Neural progenitor cell (in vitro differentiated cells): Measurements from ENCODE around the gene HCAR3. TPM values are rescaled to one million over a fixed set of nuclear protein-coding genes. Genes with fewer than 3 reads are reported as not detected.

ENCODE experiments used
- DNase-seq: peaks from one replicate; pipeline ENCODE4 v3.0.0-alpha.2; 2016; ENCODE audit warnings: low spot score
- H2AFZ ChIP-seq: fragments of 200-600 bp; sonication (generic); replicated peaks from 2 replicates; pipeline ENCODE4 v1.6.1; 2016; ENCODE audit warnings: antibody characterized with exemption
- H3F3A ChIP-seq: fragments of 200-600 bp; sonication (generic); 2 replicates; pipeline ENCODE4 v1.6.1; 2016; ENCODE audit warnings: antibody characterized with exemption, low read depth
- H3K27ac ChIP-seq: fragments of 200-600 bp; sonication (generic); 2 replicates; pipeline ENCODE4 v1.5.1; 2016; ENCODE audit warnings: mild to moderate bottlenecking
- H3K27me3 ChIP-seq: fragments of 200-600 bp; sonication (generic); 2 replicates; pipeline ENCODE4 v1.6.1; 2016; ENCODE audit warnings: mild to moderate bottlenecking, moderate library complexity
- H3K36me3 ChIP-seq: fragments of 200-600 bp; sonication (generic); 2 replicates; pipeline ENCODE4 v1.5.1; 2016
- H3K4me1 ChIP-seq: fragments of 200-600 bp; sonication (generic); 2 replicates; pipeline ENCODE4 v1.6.1; 2016; ENCODE audit warnings: mixed run types
- H3K4me2 ChIP-seq: fragments of 200-600 bp; sonication (generic); 2 replicates; pipeline ENCODE4 v1.6.1; 2016
- H3K4me3 ChIP-seq: fragments of 200-600 bp; sonication (generic); 2 replicates; pipeline ENCODE4 v1.5.1; 2016
- H3K79me2 ChIP-seq: fragments of 200-600 bp; sonication (generic); 2 replicates; pipeline ENCODE4 v1.6.1; 2016; ENCODE audit warnings: low read depth
- H3K9ac ChIP-seq: fragments of 200-600 bp; sonication (generic); 2 replicates; pipeline ENCODE4 v1.6.1; 2016
- H3K9me3 ChIP-seq: fragments of 200-600 bp; sonication (generic); 2 replicates; pipeline ENCODE4 v1.5.1; 2016; ENCODE audit warnings: low read depth
- H4K20me1 ChIP-seq: fragments of 200-600 bp; sonication (generic); 2 replicates; pipeline ENCODE4 v1.6.1; 2016; ENCODE audit warnings: low read depth
- H3K27ac Mint-ChIP-seq: 3 replicates; pipeline ENCODE4 v1.8.0; 2021; ENCODE audit warnings: mixed read lengths
- H3K27me3 Mint-ChIP-seq: 2 replicates; pipeline ENCODE4 v1.8.0; 2022; ENCODE audit warnings: low read depth, mild to moderate bottlenecking, inconsistent platforms, moderate library complexity, mixed read lengths; ENCODE audit not compliant: insufficient read depth
- H3K36me3 Mint-ChIP-seq: 3 replicates; pipeline ENCODE4 v1.8.0; 2021; ENCODE audit warnings: mixed read lengths
- H3K4me1 Mint-ChIP-seq: 3 replicates; pipeline ENCODE4 v1.8.0; 2021; ENCODE audit warnings: mixed read lengths
- H3K4me3 Mint-ChIP-seq: 3 replicates; pipeline ENCODE4 v1.8.0; 2021; ENCODE audit warnings: mild to moderate bottlenecking, moderate library complexity, mixed read lengths
- H3K9me3 Mint-ChIP-seq: 3 replicates; pipeline ENCODE4 v1.8.0; 2020; ENCODE audit warnings: mixed read lengths
- CTCF ChIP-seq: fragments of 200-600 bp; sonication (generic); IDR thresholded peaks from 2 replicates; pipeline ENCODE4 v1.5.1; 2017; ENCODE audit warnings: antibody characterized with exemption, mild to moderate bottlenecking
- EZH2 ChIP-seq: fragments of 200-600 bp; sonication (generic); IDR thresholded peaks from 2 replicates; pipeline ENCODE4 v1.6.1; 2017; ENCODE audit warnings: antibody characterized with exemption, mild to moderate bottlenecking, moderate library complexity
- EZH2phosphoT487 ChIP-seq: fragments of 200-600 bp; sonication (generic); IDR thresholded peaks from 2 replicates; pipeline ENCODE4 v1.6.1; 2017; ENCODE audit warnings: antibody characterized with exemption
- total RNA-seq: library from RNA; depleted of rRNA; stranded (reverse); fragments of >200 nt; gene quantifications from 2 replicates; pipeline ENCODE4 v1.2.3, GENCODE V29; 2015; ENCODE audit warnings: low replicate concordance

The HCAR3 gene
- total RNA-seq, 1 donor from 2014 or later = not detected

GRCh38 chr12:122747224-122748135, 30.9 kb upstream of the HCAR3 start:
- H3K36me3 Mint-ChIP-seq = no peaks in the 10 kb centered on the region
- H2AFZ ChIP-seq = no peak overlapping the region
- no peaks in the 10 kb centered on the region for H3K79me2 ChIP-seq
- H3K4me3 Mint-ChIP-seq = no peak overlapping the region
- H3K27me3 Mint-ChIP-seq = no peaks in the 10 kb centered on the region
- H3F3A ChIP-seq = peaks cover 29% of the 10 kb centered on the region
- no peaks in the 10 kb centered on the region for H3K9me3 ChIP-seq
- no peak overlapping the region for H3K4me2 ChIP-seq
- H3K4me1 ChIP-seq = peaks cover 18% of the 10 kb centered on the region
- H3K4me3 ChIP-seq = no peak overlapping the region
- TF ChIP-seq CTCF (no peak), EZH2 (no peak), EZH2phosphoT487 (no peak)
- no peak for DNase-seq
- H3K4me1 Mint-ChIP-seq = peaks cover 21% of the 10 kb centered on the region
- H3K27ac Mint-ChIP-seq = no peak overlapping the region
- H3K36me3 ChIP-seq = no peaks in the 10 kb centered on the region
- no peaks in the 10 kb centered on the region for H3K9me3 Mint-ChIP-seq
- no peak overlapping the region for H3K27ac ChIP-seq
- H3K9ac ChIP-seq = no peak overlapping the region
- no peaks in the 10 kb centered on the region for H4K20me1 ChIP-seq
- H3K27me3 ChIP-seq = no peaks in the 10 kb centered on the region

GRCh38 chr12:122743895-122744525, 27.4 kb upstream of the HCAR3 start:
- Histone ChIP-seq H3K79me2 (no peaks in the 10 kb centered on the region), H3K9me3 (no peaks in the 10 kb centered on the region), H3K36me3 (no peaks in the 10 kb centered on the region), H3K9ac (no peak overlapping the region), H2AFZ (no peak overlapping the region), H4K20me1 (no peaks in the 10 kb centered on the region), H3K4me2 (no peak overlapping the region), H3K27me3 (no peaks in the 10 kb centered on the region), H3F3A (no peaks in the 10 kb centered on the region), H3K4me3 (no peak overlapping the region), H3K4me1 (no peaks in the 10 kb centered on the region), H3K27ac (no peak overlapping the region)
- Mint-ChIP-seq H3K27me3 (peaks cover 2% of the 10 kb centered on the region), H3K4me1 (no peaks in the 10 kb centered on the region), H3K9me3 (no peaks in the 10 kb centered on the region), H3K36me3 (no peaks in the 10 kb centered on the region), H3K27ac (no peak overlapping the region), H3K4me3 (no peak overlapping the region)
- no peak for TF ChIP-seq CTCF
- no peak for TF ChIP-seq EZH2
- TF ChIP-seq EZH2phosphoT487 = no peak
- DNase-seq = no peak

GRCh38 chr12:122740351-122740750, 23.7 kb upstream of the HCAR3 start:
- H3K27ac ChIP-seq = no peak overlapping the region
- no peak for DNase-seq
- H3K4me3 Mint-ChIP-seq = no peak overlapping the region
- no peaks in the 10 kb centered on the region for H3K79me2 ChIP-seq
- H2AFZ ChIP-seq = peak overlapping the region; percentile 22
- H4K20me1 ChIP-seq = no peaks in the 10 kb centered on the region
- no peak overlapping the region for H3K9ac ChIP-seq
- H3K36me3 Mint-ChIP-seq = peaks cover 2% of the 10 kb centered on the region
- no peaks in the 10 kb centered on the region for H3K9me3 ChIP-seq
- no peak overlapping the region for H3K27ac Mint-ChIP-seq
- no peak overlapping the region for H3K4me3 ChIP-seq
- TF ChIP-seq EZH2phosphoT487 (no peak), CTCF (no peak), EZH2 (no peak)
- no peaks in the 10 kb centered on the region for H3K4me1 Mint-ChIP-seq
- H3F3A ChIP-seq = no peaks in the 10 kb centered on the region
- no peaks in the 10 kb centered on the region for H3K36me3 ChIP-seq
- H3K27me3 ChIP-seq = no peaks in the 10 kb centered on the region
- no peaks in the 10 kb centered on the region for H3K4me1 ChIP-seq
- peaks cover 6% of the 10 kb centered on the region for H3K27me3 Mint-ChIP-seq
- H3K9me3 Mint-ChIP-seq = peaks cover 3% of the 10 kb centered on the region
- no peak overlapping the region for H3K4me2 ChIP-seq
